NK-92 (cell line): ENCODE data around the gene PPP5C.
"Not testable (repeated sequence)": the region's sequence is repeated elsewhere in the genome, so short reads cannot be mapped to it uniquely, and the experiment has no call there.

ENCODE experiments used
- DNase-seq: peaks from one replicate; lab custom pipeline; 2025; ENCODE audit not compliant: unreplicated experiment; lab: John Stamatoyannopoulos, UW

The PPP5C gene

DNA sequence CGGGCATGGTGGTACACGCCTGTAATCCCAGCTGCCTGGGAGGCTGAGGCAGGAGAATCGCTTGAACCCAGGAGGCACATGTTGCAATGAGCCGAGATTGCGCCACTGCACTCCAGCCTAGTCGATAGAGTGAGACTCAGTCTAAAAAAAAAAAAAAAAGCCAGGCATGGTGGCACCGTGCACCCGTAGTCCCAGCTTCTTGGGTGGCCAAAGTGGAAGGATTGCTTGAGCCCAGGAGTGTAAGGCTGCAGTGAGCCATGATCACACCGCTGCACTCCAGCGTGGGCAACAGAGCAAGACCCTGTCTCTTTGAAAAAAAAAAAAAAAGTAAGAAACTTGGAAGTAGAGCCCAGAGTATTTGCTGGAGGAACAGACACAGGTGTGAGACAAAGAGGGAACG, 38.7 kb downstream of the PPP5C start:
- DNase-seq, result no peak

DNA sequence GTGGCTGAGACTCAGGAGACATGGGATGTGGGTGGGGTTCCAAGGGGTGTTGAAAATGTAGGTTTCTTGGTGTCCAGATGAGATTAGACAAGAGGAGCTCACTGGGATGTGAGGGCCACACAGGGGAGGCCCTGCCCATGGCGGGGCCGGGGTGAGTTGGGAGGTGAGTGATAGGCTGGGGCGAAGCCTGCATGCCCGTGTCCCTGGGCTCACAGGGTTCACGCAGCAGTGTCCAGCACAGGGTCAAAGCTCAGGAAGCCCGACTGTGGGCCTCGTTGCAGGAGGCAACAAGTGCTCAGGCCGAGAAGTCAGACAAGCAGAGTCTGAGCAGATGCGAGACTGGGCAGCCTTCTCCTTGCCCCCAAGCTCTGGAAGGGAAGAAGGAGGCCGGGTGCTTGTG, 39.3 kb downstream of the PPP5C start:
- DNase-seq, result no peak

DNA sequence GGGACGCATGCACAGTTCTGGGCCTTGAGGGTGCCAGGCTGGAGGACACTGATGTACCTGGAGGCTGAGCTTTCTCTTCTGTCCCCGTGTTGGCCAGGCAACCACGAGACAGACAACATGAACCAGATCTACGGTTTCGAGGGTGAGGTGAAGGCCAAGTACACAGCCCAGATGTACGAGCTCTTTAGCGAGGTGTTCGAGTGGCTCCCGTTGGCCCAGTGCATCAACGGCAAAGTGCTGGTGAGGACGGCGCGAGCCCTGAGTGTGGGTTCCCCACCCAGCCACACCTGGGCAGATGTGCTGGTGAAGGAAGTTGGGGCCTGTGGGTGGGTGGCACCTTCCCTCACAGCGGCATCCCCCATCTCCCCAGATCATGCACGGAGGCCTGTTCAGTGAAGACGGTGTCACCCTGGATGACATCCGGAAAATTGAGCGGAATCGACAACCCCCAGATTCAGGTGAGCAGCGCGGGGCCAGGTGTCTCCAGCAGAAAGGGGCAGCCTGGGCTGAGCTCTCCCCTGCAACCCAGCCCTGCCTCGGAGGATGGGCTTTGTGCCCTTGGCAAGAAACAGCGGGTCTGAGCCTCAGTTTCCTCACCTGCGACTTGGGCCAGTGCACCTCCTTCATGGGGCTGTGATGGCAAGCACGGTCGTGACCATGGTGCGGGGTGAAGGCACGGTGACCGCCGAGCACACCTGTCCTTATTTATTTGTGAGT, 40.3 kb downstream of the PPP5C start:
- no peak for DNase-seq

DNA sequence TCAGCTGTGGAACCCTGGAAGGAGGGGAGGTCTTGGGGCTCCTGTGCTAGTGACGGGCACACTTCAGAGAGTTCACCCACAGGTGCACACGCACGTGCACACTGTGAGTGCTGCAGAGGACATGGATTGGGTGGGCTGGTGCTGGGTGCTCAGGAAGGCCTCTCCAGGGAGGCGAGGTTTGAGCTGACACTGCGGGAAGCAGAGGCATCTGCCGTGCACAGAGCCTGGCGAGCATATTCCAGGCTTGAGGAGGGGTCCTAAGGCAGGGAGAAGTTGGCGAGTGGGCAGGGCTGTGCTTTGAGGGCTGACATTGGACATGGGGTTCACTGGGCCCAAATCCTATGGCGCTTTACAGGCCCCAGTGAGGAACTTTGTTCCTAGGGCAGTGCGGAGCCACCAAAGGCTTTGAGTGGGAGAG, 40.8 kb downstream of the PPP5C start:
- no peak for DNase-seq

DNA sequence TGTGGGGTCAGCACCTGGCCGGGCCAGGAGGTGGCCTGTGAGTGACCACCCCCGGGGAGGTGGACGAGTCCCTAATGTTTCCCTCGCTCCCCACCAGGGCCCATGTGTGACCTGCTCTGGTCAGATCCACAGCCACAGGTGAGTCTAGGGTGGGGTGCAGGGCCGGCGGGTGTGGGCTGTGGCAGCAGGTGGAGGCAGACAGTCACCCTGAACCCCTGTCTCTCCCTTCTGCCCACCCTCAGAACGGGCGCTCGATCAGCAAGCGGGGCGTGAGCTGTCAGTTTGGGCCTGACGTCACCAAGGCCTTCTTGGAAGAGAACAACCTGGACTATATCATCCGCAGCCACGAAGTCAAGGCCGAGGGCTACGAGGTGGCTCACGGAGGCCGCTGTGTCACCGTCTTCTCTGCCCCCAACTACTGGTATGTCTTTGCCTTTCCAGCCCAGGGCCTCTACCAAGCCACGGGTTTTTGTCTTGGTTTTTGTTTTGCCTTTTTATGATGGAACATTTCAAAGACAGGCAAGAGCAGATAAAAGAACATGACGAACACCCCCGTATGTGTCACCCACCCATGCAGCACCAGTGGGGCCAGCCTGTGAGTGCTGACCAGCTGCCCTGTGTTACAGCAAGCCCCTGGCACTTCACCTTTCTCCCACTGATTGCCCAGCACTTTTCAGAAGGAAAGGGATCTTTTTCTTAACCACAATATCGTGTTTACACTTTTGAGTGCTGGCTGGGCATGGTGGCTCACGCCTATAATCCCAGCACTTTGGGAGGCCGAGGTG, 41.6 kb downstream of the PPP5C start:
- no peak for DNase-seq

DNA sequence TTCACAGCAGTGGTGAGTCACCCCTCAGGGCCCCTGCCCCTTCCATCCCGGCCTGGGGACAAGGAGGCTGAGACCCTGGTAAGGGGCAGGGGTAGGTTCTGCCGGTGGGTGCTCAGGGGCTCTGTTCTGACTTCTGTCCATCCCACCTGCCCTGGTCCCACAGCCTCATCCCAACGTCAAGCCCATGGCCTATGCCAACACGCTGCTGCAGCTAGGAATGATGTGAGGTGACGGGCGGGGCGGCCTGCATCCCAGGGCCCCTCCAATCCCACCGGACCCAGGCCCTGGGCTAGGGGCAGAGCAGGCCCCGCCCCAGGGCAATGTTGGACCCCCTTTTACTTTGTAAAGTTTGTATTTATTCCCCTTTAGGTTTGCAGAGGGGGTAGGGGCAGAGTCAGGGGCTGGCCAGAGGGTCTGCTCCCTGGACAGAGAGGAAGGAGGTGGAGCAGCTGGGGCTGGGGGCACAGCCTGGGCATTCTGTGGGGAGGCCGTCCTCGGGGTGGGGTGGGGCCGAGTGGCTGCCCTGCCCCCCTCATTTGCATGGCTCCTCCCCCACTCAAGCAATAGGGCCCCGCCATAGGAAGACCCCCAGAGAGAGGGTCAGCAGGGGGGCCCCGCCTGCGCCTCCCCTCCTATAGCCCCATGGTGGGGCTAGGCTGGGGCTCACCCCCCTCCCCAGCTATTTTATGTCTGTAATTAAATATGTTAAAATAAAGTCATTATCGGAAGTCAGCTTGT, 43.4 kb downstream of the PPP5C start:
- no peak for DNase-seq

DNA sequence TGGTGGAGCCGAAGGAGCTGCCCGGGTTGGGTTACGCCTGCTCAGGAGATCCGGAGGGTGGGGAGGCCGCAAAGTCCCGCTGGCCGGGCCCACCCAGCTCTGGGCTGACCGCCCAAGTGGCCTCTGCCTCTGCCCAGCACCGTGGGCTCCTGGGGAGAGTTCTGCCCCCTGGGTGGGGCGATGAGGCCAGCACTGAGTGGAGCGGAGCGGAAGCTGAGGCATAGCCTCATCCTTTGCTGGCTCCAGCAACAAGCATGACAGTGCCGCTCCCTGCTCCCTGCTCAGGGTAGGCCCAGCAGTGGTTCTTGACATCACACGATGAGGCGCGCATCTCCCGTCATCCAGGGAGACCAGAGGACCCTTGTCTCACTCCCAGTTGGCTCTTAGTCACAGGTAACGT, 44.0 kb downstream of the PPP5C start:
- no peak for DNase-seq

DNA sequence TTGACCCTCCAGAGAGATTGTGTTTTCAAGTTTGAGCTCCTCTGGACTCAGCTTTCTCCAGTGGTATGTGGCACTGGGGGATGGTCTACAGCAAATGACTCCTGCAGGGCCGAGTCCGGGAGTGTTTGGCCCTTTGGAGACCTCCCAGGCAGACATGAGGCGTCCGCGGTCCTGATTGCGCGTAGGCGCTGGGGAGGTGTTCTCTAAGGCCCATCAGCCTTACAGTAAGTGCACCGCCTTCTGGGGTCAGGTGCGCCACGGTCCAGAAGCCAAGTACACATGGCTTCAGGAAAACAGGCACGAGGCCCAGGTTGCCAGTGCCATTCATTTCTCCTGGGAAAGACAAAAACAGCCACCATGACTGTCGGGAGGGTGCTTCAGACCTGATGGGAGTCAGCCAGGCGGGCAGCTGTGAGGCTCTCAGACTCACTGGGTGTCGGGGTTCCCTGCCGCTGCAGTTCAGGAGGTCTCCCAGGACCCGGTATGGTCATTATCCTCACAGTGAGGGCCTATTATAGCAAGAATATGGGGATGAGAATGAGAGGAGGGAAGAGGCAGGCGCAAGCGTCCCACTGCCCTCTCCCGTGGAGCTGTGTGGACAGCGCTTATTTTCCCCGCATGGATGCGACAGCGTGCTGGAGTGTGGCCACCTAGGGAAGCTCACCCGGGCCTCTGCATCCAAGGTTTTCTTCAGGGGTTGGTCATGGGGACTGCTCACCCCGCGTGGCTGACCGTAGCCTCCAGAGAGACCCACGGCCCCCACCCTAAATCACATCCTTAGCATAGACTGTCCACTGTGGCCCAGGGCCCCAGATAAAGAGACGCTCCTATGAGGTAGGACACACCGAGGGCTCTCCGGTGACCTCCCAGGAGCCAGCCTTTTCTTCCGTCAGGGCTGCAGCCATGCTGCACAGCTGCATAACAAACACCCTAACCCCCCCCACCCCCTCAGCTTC, 44.7 kb downstream of the PPP5C start:
- no peak for DNase-seq

DNA sequence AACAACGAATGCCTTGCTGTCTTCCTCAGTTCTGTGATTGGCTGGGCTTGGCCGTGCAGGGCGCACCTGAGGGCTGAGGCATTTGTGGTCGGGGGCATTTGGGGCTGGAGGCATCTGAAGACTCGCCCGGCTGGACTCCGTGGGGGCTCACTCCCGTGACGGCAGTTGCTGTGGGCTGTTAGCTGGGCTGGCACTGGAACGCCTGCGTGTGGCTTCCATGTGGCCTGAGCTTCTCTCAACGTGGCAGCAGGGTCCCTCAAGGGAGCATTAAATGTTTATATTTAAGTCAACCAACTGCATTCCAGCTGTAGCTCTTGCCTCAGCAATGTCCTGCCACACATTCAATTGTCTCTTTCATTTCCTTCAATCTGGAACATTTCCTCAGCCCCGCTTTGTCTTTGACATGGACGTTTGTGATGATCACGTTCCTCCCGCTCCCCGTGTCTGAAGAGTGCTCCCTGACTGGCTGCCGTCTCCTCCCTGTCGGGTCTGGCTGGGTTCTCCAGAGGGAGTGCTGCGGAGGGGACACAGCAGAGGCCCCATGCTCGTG, 45.4 kb downstream of the PPP5C start:
- no peak for DNase-seq

DNA sequence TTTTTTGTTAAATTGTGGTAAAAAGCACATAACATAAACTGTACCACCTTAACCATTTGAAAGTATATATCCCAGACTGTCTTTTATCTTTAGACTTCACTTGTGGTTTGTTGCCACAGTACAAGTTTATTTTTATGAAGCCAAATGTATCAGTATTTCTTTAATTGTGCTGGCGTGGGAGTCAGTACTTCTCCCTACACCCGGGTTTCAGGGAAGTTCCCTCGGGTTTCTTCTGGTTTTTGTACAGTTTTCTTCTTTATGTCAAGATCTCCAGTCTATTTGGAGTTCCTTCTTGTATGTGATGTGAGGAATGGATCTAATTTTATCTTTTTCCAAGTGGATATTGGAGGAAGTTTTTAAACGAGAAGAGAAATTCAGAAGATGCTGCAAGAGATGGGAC, 46.0 kb downstream of the PPP5C start:
- no peak for DNase-seq

DNA sequence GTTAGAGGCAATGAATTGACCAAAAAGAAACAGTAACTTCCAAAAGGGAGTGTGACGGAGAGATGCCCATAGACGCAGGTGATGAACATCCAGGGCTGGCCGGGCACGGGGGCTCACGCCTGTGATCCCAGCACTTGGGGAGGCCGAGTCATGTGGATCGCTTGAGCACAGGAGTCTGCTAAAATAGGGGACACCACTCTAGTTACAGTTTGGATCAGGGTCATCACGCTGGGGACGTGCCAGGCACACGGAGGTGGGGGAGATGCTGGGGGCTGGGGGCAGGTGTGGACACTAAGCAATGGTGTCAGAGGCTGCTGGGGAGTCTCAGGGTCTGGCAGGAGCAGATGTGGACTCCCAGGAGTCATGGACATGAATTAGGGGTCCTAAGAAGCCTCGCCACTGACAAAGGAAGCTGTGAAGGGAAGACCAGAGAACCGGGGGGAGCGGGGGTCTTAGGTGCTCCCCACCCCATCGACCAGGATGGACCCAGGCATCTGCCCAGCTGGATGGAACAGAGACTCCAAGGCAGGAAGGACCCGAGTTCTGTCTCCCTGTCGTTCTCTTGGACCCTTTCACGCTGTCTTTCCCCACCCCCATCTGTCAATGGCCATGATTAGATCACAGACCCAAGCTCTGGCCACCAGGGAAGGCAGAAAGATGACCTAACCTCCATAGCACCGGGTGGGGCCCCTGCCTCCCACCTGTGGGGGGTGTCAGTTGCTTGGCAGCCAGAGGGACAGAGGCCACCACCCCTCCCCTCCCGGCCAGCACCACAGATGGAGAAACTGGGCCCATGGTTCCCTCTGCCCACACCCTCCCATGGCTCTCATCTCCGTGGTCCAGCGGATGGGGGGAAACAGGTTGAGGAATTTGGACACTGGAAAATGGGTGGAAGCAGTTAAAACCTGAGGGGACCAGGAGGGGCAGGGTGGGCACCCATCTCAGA, 46.8 kb downstream of the PPP5C start:
- no peak for DNase-seq

DNA sequence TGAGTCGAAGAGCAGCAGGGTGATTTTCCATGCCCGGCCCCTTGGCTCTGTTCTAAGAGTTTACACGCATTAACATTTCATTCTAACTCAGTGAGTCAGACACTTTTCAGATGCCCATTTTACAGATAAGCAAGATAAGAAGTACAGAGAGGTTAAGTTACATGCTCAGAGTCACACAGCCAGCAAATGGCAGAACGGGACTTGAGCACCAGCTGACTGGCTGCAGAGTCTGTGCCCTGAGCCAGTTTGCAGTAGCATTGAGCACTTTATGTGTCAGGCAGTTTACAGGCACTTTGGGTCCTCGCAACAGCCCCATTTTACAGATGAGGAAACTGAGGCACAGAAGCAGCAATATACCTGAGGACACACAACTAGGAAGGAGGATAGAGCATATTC, 47.5 kb downstream of the PPP5C start:
- DNase-seq, result no peak

DNA sequence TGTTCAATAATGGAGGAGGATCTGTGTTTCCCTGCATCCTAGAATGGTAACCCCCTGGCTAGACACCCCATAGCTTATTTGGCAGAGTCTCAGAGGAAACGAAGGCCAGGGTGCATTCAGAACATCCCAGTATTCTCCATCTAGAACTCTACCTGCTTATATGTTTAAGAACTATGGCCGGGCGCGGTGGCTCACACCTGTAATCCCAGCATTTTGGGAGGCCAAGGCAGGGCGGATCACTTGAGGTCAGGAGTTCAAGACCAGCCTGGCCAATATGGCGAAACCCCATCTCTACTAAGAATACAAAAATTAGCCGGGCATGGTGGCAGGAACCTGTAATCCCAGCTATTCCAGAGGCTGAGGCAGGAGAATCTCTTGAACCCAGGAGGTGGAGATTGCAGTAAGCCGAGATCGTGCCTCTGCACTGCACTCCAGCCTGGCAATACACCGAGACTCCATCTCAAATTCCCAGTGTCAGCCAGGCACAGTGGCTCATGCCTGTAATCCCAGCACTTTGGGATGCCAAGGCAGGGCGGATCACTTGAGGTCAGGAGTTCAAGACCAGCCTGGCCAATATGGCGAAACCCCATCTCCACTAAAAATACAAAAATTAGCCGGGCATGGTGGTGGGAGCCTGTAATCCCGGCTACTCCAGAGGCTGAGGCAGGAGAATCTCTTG, 51.1 kb downstream of the PPP5C start:
- DNase-seq, result not testable (repeated sequence)

DNA sequence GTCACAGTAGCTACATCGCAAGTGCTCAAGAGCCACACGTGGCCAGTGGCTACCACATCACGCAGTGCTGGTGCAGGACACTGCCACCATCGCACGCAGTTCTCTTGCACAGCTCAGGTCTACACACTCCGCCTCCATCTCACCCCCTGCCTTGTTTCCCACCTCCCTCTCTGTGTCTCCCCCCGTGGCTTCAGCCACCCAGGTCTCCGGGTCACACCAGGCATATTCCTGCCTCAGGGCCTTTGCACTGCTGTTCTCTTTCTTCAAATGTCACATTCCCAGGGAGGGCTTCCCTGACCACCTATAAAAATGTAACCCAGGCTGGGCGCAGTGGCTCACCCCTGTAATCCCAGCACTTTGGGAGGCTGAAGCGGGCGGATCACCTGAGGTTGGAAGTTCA, 55.8 kb downstream of the PPP5C start:
- no peak for DNase-seq

DNA sequence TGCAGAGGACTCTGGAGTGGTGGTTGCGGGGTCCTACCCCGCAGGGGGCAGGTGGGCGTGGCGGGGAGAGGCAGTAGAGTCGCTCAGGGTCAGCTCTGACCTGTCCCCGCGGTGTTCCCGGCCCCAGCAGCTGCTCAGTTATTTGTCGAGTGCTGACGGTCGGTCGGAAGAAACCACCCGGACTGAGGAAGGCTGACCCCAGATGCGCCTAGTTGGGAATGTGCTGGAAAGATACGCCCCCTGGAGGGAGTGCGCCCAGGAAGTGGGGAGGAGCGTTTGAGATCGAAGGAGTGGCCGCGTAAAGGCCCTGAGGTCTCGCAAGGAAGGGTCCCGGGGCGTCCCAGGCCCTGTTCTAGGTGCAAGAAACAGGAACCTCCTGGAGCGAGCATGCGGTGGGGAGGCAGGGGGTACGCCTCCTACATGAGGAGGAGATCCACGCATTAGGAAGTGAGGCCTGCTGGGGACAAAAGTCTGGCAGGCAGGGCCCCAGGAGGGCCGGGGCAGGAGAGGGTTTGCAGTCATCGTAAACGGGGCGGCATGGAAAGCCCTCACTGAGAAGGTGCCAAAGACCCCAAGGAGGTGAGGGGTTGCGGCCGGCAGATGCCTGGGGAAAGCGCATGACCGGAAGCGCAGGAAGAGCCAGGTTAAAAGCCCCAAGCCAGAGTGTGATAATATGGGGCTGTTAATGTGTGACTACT, 57.3 kb downstream of the PPP5C start:
- DNase-seq, result no peak

DNA sequence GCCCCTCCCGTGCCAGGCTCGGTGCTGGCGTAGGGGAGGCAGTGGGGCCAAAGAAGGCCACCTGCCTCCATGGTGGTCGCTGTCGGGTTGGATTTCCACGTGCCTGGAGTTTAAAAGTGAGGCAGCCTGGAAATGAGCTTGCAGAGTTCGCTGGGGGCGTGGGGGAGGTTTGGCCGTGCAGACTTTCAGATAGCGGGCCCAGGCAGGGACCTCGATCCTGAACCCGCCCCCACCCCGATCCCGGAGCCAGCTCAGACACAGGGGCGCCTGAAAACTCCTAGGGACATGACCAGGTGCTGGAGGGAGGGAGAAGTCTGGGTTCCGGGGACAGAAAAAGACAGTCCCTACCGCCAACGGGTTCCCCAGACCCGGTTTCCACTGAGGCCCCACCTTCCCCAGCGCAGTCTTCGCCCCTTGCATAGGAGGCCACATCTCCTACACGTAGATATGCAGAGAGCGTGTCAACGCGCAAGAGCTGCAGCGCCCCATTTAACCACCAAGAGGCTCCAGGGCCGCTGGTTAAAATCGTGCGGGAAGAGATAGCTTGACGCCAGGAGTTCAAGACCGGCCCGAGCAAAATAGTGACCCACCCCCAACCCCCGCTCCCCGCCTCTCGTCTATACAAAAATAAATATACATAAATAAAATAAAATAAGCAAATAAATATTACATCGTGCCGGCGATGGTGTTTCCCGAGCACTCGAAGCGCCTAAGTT, 58.0 kb downstream of the PPP5C start:
- no peak for DNase-seq

DNA sequence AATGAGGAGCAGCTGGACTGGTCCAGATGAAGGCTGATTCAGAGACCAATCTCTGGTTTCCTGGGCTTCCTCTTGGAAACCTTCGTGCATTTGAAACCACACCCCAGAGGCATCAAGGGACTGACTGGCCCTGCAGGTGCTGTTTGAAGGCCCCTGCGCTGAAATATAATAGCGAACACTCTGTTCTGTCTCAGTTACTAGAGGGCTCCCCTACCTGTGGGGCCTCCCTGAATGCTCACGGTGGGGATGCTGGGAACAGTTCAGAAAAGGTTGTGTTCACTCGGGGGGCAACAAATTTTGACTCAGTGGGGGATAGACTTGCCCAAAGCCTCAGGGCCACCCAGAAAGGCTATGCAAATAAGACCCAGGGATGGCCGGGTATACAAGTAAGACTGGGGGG, 60.1 kb downstream of the PPP5C start:
- no peak for DNase-seq
